ENCODE measurements around the gene MED25. TPM values are rescaled to one million over a fixed set of nuclear protein-coding genes. Genes with fewer than 3 reads are reported as not detected.

The MED25 gene
- total and polyA plus RNA-seq, 9 of the 15 experiments (the other 6 are each of a cell fraction or from before 2014, with no cell fraction given), result 4.1 to 93.9 (median 19.3) TPM

DNA sequence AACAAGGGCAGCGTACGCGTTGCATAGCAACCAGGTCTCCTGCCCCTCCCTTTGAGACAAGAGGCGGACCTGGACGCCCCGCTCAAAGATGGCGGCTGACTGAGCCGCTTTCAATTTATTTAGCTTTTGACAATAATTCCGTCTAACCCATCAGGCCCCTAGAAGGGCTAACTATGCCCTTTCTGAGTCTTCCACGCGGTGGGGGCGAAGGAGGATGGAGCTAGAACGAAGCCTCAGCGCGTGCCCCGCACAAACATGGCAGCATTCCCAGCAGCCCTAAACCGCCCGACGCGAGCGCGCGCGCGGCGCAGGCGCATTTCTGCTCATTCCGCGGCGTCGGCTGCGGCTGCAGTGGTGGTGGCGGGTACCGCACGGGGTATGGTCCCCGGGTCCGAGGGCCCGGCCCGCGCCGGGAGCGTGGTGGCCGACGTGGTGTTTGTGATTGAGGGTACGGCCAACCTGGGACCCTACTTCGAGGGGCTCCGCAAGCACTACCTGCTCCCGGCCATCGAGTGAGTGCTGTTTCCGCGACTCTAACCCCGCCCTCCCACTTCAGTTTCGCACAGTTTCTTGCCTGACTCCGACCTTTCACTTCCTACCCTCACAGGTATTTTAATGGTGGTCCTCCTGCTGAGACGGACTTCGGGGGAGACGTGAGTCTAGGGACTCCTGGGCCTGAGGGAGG is at the start of gene MED25 (continued):
- peak; percentile 92 for TF ChIP-seq NR2C1 (IDR thresholded peaks at IDR 0.05)
- TF ChIP-seq NR2C1 (tag; IDR thresholded peaks at IDR 0.05), result peak; percentile 73; the same call in 1 of the 2 replicates
- TF ChIP-seq ZNF75A (CRISPR knock-in tag; IDR thresholded peaks at IDR 0.05), result 0 out of 2 replicates have a peak, but pooled peaks have one; percentile 33
- TF ChIP-seq, protein P1, sequence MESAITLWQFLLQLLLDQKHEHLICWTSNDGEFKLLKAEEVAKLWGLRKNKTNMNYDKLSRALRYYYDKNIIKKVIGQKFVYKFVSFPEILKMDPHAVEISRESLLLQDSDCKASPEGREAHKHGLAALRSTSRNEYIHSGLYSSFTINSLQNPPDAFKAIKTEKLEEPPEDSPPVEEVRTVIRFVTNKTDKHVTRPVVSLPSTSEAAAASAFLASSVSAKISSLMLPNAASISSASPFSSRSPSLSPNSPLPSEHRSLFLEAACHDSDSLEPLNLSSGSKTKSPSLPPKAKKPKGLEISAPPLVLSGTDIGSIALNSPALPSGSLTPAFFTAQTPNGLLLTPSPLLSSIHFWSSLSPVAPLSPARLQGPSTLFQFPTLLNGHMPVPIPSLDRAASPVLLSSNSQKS (CRISPR knock-in tag; IDR thresholded peaks at IDR 0.05), result no peak
- TF ChIP-seq POLR2AphosphoS2 (IDR thresholded peaks at IDR 0.05; ENCODE audit: low read length), result no peak
- TF ChIP-seq, protein P2, sequence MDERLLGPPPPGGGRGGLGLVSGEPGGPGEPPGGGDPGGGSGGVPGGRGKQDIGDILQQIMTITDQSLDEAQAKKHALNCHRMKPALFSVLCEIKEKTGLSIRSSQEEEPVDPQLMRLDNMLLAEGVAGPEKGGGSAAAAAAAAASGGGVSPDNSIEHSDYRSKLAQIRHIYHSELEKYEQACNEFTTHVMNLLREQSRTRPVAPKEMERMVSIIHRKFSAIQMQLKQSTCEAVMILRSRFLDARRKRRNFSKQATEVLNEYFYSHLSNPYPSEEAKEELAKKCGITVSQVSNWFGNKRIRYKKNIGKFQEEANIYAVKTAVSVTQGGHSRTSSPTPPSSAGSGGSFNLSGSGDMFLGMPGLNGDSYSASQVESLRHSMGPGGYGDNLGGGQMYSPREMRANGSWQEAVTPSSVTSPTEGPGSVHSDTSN (CRISPR knock-in tag; IDR thresholded peaks at IDR 0.05; ENCODE audit: low read depth), result no peak
- TF ChIP-seq, protein P2 (tag; conservative IDR thresholded peaks at IDR 0.05; ENCODE audit: low read depth), result no peak
- TF ChIP-seq ZNF3 (CRISPR knock-in tag; IDR thresholded peaks at IDR 0.05), result no peak
- TF ChIP-seq WHSC1 (IDR thresholded peaks at IDR 0.05; ENCODE audit: low read length), result no peak
- no peak for TF ChIP-seq CEBPG (CRISPR knock-in tag; IDR thresholded peaks at IDR 0.05)
- no peak for TF ChIP-seq CEBPG (tag; conservative IDR thresholded peaks at IDR 0.05 in 1 of 2, IDR thresholded peaks at IDR 0.05 in 1 of 2)
- TF ChIP-seq ZNF444 (CRISPR knock-in tag; IDR thresholded peaks at IDR 0.05), result no peak
- TF ChIP-seq, protein P3, sequence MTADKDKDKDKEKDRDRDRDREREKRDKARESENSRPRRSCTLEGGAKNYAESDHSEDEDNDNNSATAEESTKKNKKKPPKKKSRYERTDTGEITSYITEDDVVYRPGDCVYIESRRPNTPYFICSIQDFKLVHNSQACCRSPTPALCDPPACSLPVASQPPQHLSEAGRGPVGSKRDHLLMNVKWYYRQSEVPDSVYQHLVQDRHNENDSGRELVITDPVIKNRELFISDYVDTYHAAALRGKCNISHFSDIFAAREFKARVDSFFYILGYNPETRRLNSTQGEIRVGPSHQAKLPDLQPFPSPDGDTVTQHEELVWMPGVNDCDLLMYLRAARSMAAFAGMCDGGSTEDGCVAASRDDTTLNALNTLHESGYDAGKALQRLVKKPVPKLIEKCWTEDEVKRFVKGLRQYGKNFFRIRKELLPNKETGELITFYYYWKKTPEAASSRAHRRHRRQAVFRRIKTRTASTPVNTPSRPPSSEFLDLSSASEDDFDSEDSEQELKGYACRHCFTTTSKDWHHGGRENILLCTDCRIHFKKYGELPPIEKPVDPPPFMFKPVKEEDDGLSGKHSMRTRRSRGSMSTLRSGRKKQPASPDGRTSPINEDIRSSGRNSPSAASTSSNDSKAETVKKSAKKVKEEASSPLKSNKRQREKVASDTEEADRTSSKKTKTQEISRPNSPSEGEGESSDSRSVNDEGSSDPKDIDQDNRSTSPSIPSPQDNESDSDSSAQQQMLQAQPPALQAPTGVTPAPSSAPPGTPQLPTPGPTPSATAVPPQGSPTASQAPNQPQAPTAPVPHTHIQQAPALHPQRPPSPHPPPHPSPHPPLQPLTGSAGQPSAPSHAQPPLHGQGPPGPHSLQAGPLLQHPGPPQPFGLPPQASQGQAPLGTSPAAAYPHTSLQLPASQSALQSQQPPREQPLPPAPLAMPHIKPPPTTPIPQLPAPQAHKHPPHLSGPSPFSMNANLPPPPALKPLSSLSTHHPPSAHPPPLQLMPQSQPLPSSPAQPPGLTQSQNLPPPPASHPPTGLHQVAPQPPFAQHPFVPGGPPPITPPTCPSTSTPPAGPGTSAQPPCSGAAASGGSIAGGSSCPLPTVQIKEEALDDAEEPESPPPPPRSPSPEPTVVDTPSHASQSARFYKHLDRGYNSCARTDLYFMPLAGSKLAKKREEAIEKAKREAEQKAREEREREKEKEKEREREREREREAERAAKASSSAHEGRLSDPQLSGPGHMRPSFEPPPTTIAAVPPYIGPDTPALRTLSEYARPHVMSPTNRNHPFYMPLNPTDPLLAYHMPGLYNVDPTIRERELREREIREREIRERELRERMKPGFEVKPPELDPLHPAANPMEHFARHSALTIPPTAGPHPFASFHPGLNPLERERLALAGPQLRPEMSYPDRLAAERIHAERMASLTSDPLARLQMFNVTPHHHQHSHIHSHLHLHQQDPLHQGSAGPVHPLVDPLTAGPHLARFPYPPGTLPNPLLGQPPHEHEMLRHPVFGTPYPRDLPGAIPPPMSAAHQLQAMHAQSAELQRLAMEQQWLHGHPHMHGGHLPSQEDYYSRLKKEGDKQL (CRISPR knock-in tag; IDR thresholded peaks at IDR 0.05; ENCODE audit: borderline replicate concordance), result no peak
- peak; percentile 75 for TF ChIP-seq POLR2B (IDR thresholded peaks at IDR 0.05; ENCODE audit: low read depth, partially characterized antibody)
- TF ChIP-seq, protein P4, sequence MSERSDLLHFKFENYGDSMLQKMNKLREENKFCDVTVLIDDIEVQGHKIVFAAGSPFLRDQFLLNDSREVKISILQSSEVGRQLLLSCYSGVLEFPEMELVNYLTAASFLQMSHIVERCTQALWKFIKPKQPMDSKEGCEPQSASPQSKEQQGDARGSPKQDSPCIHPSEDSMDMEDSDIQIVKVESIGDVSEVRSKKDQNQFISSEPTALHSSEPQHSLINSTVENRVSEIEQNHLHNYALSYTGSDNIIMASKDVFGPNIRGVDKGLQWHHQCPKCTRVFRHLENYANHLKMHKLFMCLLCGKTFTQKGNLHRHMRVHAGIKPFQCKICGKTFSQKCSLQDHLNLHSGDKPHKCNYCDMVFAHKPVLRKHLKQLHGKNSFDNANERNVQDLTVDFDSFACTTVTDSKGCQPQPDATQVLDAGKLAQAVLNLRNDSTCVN (CRISPR knock-in tag; IDR thresholded peaks at IDR 0.05), result 0 out of 2 replicates have a peak, but pooled peaks have one; percentile 42
- TF ChIP-seq BACH1 (tag; IDR thresholded peaks at IDR 0.05), result peak; percentile 48; the same call in 1 of the 2 replicates
- no peak for TF ChIP-seq NUFIP1 (IDR thresholded peaks at IDR 0.05; ENCODE audit: partially characterized antibody)
- no peak for TF ChIP-seq GATAD2A (IDR thresholded peaks at IDR 0.05)
- no peak for TF ChIP-seq CBFA2T2 (conservative IDR thresholded peaks at IDR 0.05)
- TF ChIP-seq CHCHD3 (CRISPR knock-in tag; IDR thresholded peaks at IDR 0.05), result no peak

Measured in K562 (cell line).